ENCODE results near the gene CDH4. TPM values are rescaled to one million over a fixed set of nuclear protein-coding genes. Genes with fewer than 3 reads are reported as not detected.

Gene CDH4
- total RNA-seq, 1 experiment from 2014 or later = 5.3 TPM

GRCh38 chr20:61571916-61572711 is 320.1 kb downstream of the CDH4 start:
- no peak overlapping the region for H3K27ac Mint-ChIP-seq
- H3K4me1 Mint-ChIP-seq = peaks cover 9% of the 10 kb centered on the region
- H3K27me3 Mint-ChIP-seq (ENCODE audit: low read depth) = peaks cover 31% of the 10 kb centered on the region
- no peak overlapping the region for H3K4me3 Mint-ChIP-seq
- POLR2A ChIA-PET = no interaction called here
- ATAC-seq = no peak
- DNase-seq (ENCODE audit: low spot score) = no peak
- peaks cover 15% of the 10 kb centered on the region for H3K9me3 Mint-ChIP-seq
- TF ChIP-seq ATF2 (CRISPR knock-in tag; IDR thresholded peaks at IDR 0.05; ENCODE audit: borderline replicate concordance, low read depth) (no peak), ZNF425 (CRISPR knock-in tag; conservative IDR thresholded peaks at IDR 0.05) (no peak), NR2C2 (CRISPR knock-in tag; IDR thresholded peaks at IDR 0.05) (no peak)
- CTCF ChIA-PET = interaction anchor here (1.5 kb wide), 1 partner anchor 12 kb away, joined by 3 read pairs; no protein-coding TSS in a partner anchor
- H3K36me3 Mint-ChIP-seq = no peaks in the 10 kb centered on the region

- Mint-ChIP-seq H3K4me1 (peaks cover 3% of the 10 kb centered on the region), H3K9me3 (peaks cover 15% of the 10 kb centered on the region), H3K27me3 (ENCODE audit: low read depth) (peaks cover 34% of the 10 kb centered on the region), H3K36me3 (no peaks in the 10 kb centered on the region), H3K27ac (no peak overlapping the region), H3K4me3 (no peak overlapping the region)
- ChIA-PET POLR2A (no interaction called here), CTCF (no interaction called here)
- ATAC-seq = no peak
- DNase-seq (ENCODE audit: low spot score) = no peak
- TF ChIP-seq SMAD4 (CRISPR knock-in tag; IDR thresholded peaks at IDR 0.05) = no peak
- no peak for TF ChIP-seq ATF6 (CRISPR knock-in tag; IDR thresholded peaks at IDR 0.05)
- TF ChIP-seq NFYB (CRISPR knock-in tag; conservative IDR thresholded peaks at IDR 0.05; ENCODE audit: low read depth) = no peak
- no peak for TF ChIP-seq ARID4B (CRISPR knock-in tag; IDR thresholded peaks at IDR 0.05; ENCODE audit: borderline replicate concordance)
- no peak for TF ChIP-seq ZSCAN18 (CRISPR knock-in tag; IDR thresholded peaks at IDR 0.05)
- no peak for TF ChIP-seq GRHL2 (CRISPR knock-in tag; IDR thresholded peaks at IDR 0.05; ENCODE audit: insufficient replicate concordance, severe bottlenecking)
- no peak for TF ChIP-seq ZNF396 (CRISPR knock-in tag; IDR thresholded peaks at IDR 0.05; ENCODE audit: borderline replicate concordance)
- no peak for TF ChIP-seq FOXP1 (CRISPR knock-in tag; IDR thresholded peaks at IDR 0.05; ENCODE audit: borderline replicate concordance)
- TF ChIP-seq ZBTB21 (CRISPR knock-in tag; IDR thresholded peaks at IDR 0.05; ENCODE audit: borderline replicate concordance) = no peak
- TF ChIP-seq NR3C1 (CRISPR knock-in tag; conservative IDR thresholded peaks at IDR 0.05; ENCODE audit: low read depth) = no peak
- TF ChIP-seq IRF2 (CRISPR knock-in tag; IDR thresholded peaks at IDR 0.05; ENCODE audit: borderline replicate concordance, low read depth) = no peak
- no peak for TF ChIP-seq ZNF532 (CRISPR knock-in tag; IDR thresholded peaks at IDR 0.05; ENCODE audit: borderline replicate concordance)
- no peak for TF ChIP-seq SMAD3 (CRISPR knock-in tag; IDR thresholded peaks at IDR 0.05; ENCODE audit: borderline replicate concordance)
These were observed 320.7 kb downstream of the CDH4 start for GRCh38 chr20:61572789-61573188.
